ENCODE results near the gene VAV2.
"Not testable (repeated sequence)": the region's sequence is repeated elsewhere in the genome, so short reads cannot be mapped to it uniquely, and the experiment has no call there.

VAV2 gene

DNA sequence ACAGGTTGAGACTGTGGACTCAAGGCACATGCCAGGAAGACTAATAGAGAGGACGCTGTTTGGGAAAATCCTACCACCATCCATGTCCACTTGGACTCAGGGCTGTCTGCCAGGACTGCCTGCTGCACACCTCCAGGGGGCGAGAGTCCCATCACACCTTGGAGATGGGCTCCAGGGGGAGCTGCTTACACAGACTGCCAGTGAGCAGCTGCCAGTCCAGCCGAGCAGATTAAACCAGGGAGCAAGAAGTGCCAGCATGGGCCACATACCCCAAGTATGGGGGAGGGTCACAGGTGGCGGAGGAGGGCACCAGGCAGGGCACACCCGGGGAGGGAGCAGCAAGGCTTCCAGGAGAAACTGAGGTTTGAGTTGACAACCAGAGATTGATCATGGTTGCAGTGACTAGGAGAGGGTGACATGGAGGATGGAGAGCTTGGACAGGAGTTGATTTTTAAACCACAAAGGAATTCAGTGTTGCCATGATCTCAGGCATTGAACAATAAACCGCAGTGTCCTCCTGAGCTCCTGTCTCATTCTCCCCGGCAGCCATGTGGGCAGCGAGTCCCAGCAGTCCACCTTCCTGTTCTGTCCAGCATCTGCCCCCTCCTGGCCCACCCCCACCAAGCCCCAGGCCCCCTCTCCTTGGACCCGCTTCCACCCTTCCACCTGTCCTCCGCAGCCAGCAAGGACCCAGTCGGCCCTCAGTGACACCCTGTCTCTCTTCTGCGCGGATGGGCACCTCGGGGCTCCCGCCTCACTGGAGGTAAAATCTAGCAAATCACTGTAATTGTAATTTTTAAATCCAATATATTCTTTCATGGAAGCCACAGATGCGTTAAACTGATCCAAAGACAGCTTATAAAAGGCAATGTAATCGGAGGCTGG, 3.1 kb upstream of the VAV2 start:
- DNase-seq (ENCODE audit: low read depth): no peak

DNA sequence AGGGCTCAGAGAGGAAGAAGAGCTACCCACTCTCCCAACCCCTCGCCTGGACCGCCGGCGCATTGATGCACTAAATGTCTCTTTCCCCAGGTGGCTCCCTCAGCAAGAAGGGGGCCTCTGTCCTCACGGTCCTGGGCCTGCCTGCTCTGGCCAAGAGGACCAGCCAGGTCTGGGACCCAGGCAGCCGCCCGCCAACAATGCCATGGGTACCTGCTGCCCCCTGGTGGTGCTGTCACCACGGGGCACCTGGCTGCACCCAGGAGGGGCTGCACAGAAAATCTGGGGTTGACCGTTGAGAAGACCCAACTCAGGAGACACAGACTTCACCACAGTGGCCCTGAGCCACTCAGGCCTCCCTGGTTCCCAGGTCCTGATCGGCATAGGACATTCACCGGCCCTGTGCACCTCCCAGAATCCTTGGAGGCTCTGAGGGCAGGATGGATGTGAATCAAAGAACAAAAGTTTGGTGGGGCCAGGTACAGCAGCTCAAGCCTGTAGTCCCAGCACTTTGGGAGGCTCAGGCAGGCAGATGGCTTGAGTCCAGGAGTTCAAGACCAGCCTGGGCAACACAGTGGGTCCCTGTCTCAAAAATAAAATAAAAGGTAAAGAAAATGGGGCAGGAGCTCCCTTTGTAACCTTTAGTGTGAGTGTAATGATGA, 2.4 kb upstream of the VAV2 start:
- no peak for DNase-seq (ENCODE audit: low read depth)

DNA sequence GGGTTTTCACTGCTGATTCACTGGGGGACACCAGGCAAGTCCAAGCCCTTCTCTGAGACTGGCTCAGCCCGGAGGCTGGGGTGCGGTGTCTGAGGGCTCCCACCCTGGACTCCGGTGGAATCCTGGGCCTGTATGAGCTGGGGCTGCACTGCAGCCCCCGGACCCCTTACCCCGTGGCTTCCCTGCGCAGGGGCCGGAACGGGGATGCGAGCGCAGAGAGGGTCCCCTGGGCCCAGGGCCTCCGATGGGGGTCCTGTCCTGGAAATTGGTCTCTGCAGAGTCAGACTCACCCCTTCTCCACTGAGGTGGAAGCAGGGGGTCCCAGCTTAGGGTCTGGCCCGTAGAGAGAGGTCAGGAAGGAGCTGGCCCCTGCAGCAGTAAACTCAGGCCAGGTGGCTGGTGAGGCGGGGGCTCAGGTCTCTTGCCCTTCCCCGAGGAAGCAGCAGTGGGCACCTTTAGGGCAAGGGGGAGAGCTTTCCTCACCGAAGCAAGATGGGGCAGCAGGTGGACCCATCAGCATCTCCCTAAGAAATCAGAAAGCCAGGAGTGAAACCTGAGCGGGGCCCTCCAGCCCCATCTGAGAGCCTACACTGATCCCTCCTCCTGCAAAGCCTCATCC, 1.6 kb upstream of the VAV2 start:
- no peak for DNase-seq (ENCODE audit: low read depth)

DNA sequence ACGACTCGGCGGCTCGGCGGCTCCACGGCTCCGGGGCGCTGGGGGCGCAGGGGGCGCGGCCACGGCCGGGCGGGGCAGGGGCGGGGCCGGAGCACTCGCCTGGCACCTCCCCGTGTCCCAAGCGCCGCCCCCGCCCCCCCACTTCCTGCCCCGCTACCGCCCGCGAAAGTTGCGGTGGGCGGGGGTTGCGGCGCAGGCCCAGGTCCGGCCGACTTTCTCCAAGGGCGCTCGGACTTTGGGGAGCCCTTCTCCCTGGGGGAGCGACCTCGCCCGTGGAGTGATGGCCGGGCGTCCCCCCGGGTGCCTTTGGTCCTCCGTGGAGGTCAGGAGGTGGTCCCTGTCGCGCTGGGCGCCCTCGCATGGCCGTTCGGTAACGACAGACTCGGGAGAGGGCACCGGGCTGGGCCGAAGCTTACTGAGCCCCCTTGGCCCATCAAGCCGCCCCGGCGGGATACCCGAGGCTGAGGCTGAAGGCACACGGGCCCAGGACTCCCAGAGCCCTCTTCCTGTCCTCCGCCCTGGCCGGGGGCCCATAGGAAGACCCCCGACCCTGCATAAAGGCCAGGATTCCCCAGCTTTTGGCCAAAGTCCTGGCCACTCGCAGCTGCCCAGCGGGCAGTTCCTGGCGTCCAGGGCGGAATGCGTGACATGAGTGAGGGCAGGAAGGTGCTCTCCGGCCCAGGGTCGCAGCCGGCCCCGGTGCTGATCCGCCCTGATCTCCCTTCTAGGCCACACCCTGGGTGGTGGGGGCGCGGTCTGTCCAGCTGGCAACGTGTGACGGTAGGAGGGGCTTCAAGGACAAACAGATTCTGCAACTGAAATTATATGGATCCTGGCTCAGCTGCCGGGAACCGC, 883 bp upstream of the VAV2 start:
- peak; percentile 59 for DNase-seq (ENCODE audit: low read depth)

DNA sequence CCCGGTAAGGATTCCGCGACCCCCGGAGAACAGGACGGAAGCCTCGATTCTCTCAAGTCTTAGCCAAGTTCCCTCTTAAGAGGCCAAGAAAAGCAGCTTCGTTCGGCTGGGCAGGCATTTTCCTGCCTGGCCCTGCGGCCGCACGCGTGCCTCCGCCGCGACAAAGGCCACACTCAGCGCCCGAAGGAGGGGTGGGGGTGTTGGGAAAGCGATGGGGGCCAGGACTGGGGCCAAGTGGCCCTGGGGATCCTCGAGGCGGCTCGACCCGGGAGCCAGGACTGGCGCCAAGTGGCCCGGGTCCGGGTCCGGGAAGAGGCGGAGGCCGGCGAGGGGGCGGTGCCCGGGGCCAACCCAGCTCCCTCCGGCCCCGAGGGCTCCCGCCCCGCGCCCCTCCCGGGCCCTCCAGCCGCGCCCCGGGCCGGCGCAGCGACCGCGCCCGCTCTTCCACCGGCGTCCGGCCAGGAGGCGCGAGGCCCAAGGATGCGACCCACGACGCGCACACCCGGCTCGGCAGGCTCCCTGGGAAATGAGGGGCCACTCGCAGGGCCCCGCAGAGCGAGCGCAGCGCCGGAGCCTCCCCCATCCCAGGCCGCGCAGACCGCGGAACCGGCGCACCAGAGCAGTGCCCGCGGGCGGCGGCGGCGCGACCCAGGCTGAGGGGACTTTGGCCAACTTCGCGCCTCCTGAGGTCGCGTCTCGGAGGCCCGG, 756 bp downstream of the VAV2 start:
- DNase-seq (ENCODE audit: low read depth): no peak

DNA sequence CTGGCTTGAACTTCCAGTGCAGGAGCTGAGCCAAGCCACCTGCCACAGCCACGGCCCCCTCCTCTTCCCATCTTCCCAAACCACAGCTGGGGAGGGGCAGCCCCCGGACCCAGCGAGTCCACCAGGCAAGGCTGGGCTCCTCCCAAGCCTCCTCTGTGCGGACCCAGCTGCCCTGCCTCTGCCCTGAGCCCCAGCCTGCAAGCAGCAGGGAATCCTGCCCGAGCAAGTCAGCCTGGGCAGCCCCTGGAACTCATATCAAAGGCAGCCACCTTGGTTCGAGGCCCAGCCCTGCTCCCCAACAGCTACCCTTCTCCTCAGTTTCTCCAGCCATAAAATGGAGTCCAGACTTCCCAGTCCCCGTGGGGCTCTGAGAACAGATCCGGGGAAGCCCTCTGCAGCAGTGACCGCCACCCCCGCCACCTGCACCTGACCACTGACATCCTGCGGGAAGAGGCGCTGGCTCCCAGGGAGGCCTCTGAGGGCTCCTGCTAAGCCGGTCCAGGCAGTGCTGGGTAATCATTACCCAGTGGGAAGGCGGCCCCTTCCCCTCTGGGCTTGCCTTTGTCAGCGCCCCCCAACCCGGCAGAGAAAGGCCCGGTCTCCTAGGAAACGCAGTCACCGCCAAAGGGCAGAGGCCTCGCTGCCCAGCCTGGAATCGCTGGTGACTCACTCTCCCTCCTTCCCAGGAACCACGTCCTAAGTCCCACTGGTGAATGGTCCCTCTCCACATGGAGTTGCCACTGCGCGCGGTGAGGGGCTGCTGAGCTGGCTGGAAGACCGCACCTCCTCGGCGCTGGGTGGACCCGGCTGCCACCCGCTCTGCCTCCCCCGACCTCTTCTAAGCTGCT, 1.5 kb downstream of the VAV2 start:
- DNase-seq (ENCODE audit: low read depth): no peak

DNA sequence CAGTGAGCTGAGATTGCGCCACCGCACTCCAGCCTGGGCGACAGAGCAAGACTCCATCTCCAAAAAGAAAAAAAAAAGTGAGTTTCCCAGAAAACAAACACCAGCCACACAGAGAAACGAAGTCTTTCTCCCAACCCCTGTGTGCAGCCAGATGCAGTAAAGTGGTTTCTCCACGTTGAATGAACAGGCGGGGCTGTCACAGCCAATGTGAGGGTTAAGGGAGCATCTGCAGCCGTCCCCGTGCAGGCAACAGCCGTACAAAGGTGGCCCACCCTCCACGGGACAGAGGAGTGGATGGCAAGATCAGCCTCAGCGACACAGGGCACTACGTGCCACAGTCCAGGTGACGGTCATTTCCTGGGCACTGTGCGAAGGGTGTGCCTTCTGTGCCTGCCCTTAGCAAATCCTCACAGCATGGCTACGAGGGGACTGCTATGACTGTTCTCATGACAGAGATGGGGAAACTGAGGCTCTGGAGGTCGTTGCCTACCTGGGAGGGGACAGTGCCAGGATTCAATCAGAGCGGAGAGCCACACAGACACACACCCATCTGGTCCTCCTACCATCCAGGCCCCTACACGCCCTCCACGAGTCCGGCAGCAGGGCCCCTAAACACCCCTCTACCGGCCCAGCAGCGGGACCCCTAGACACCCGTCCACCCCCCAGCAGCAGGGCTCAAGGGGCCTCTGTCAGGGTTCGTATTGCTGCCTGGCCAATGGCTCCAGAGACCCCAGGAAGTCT, 2.3 kb downstream of the VAV2 start:
- no peak for DNase-seq (ENCODE audit: low read depth)

DNA sequence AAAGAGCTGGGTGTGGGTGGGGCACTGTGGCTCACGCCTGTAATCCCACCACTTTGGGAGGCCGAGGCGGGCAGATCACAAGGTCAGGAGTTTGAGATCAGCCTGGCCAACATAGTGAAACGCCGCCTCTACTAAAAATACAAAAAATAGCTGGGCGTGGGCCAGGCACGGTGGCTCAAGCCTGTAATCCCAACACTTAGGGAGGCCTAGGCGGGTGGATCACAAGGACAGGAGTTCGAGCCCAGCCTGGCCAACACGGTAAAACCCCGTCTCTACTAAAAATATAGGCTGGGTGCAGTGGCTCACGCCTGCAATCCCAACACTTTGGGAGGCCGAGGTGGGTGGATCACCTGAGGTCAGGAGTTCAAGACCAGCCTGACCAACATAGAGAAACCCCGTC, 3.4 kb downstream of the VAV2 start:
- not testable (repeated sequence) for DNase-seq (ENCODE audit: low read depth)

DNA sequence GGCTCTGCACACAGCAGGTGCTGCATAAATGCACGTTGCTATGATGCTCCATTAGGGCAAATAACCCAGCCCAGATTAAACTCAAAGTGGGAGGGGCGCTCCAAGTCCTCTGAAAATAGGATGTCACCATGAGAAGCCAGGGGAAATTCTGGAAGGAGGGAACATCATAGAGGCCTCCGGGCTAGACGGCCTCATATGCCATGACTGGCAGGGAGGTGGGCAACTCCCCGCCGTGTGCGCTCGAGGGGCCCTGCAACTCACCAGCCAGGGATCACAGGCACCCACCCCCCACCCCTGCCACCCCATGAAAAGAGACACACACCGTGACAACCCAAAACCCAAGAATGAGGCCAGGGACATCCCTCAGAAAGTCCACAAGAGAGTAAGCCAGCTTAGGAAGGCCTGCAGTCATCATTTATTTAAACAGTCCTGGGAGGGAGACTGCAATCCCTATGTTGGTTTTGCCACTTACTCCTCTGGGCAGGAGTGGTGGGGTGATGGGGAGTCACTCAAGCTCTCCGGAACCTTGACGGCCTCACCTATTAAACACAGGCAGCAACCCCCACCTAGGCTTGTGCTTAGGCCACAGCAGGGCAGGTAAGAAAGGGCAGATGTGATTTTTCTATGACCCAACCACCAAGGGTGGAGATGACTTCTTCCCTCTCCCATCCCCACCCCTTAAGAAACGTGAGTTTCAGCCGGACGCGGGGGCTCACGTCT, 4.0 kb downstream of the VAV2 start:
- DNase-seq (ENCODE audit: low read depth): no peak

DNA sequence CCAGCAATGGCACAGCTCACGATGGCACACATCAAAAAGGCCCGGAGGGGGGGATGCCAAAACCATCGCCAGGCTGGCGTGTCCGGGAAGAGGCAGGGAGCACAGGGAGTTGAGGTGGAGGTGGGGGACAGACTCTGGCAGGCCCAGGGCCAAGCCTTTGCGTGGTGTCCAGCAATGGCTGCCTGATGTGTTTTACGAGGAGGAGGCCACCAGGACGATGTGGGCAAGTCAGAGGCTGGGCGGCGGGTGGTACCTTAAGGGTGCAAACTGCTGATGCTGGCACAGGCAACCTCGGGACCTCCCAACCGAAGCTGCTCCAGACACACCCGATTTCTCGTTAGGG, 4.7 kb downstream of the VAV2 start:
- no peak for DNase-seq (ENCODE audit: low read depth)

DNA sequence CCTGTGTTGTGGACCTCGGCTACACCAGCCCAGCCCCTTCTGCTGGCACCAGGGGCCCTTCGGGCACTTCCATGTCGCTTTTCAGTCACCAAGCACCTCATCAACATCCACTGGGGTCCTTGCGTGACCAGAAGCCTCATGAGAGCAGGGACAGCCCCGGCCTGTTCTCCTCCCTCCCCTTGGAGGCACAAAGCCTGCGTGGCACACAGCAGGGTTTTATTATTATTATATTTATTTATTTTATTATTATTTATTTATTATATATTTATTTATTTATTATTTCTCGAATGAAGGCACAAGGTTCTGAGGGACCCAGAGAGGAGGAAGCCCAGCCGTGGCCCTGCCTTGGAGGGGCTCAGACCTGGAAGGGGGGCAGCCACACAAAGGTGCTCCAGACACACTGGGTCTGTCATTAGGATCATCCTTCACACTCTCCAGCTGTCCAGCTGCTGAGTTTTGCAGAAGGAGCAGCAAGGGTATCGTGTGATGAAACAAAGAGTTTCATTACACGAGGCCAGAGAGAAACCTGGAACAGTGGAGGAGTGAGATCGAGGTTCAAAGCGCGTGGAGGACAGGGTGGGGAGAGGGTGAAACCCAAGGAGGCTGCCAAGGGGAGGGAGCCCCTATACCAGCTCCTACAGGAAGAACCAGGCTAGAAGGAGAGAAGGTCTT, 5.2 kb downstream of the VAV2 start:
- DNase-seq (ENCODE audit: low read depth): no peak

DNA sequence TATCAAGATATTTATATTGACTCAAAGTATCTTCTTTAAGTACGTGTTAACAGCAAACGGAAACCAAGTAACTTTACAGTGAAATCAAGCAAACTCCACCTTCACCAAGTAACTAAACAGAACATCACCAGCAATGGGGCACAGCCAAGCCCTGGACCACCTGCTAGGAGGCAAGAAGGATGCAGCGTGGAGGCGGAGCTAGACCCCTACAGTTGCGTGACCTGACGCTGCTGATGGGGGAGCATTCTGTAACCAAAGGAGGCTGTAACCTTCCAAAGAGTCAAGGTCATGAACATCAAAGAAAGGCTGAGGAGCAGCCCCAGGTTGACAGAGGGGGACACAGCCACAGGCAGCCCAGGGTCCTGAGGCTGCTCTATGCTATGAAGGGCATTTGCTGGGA, 6.1 kb downstream of the VAV2 start:
- DNase-seq (ENCODE audit: low read depth): no peak

DNA sequence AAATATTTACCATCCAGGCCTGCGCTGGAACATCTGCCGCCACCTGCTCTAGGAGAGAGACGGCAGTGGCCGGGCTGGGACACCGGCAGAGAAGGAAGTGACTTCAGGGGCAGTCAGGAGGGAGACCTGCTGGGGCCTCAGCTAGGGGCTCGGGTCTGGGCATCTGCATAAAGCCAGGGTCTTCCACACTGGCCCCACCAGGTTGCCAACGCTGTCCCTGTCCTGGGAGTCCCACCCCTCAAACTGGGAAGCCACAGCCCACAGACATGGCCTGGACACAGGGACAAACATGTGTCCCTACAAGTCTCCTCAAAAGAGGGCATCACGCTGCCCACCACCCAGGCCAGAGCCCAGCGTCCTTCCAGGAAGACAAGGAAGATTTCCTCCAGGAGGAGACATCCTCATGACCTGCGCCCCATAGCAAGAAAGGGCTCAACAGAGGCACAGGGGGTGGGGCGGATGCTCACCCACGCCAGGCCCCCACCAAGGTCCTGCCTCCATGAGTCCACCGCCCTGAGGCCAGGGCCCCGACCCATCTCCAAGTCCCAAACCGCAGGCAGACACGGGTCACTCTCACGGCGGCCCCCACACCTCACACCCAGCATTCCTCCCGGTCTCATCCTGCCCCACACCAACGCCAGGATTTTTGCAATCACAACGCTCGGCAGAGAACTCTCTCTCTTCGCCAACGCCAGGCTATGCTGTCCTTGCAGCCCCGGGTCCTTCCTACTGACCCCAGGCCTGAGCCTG, 9.0 kb downstream of the VAV2 start:
- no peak for DNase-seq (ENCODE audit: low read depth)

DNA sequence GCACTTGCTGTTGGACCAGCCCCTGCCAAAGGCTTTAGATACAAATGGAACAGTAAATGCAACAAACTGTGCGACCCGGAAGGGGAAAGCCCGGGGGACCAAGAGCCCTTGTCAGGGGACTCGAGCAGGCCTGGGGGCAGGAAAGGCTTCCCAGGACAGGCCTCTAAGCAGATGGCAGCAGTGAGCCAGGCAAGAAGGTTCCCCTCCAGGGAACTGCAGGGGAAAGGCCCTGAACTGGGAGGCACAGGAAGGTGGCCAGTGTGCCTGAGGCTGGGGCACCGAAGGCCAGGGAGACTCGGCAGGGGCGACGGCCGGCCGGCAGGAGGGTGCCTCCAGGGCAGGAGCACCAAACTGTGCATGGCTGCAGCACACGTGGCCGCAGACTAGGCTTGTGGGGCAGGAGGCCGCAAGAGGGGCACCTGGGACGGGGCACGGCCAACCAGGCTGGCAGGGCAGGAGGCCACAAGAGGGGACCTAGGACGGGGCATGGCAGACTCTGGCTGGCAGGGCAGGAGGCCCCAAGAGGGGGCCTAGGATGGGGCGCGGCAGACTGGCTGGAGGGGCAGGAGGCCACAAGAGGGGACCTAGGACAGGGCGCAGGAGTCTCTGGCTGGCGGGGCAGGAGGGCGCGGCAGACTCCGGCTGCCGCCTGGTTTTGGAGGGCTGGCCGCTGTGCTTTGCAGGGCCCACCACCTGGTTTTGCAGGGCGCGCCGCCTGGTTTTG, 10.0 kb downstream of the VAV2 start:
- no peak for DNase-seq (ENCODE audit: low read depth)

DNA sequence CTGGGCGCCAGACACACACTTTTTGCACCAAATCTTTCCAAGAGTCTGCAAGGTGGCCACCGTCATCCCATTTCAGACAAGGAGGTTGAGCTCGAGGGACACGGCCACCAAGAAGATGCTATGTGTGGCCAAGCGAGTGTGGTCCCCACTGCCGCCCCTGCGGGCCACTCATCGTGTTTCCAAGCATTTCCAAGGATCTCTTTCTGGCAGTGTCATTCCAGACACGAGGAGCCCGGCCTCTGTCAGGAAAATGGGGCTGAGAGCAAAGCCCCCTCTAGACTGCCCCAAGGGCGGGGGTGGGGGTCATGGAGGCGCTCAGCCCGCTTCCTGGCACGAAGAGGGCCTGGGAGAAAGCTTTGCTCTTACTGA, 10.6 kb downstream of the VAV2 start:
- no peak for DNase-seq (ENCODE audit: low read depth)

DNA sequence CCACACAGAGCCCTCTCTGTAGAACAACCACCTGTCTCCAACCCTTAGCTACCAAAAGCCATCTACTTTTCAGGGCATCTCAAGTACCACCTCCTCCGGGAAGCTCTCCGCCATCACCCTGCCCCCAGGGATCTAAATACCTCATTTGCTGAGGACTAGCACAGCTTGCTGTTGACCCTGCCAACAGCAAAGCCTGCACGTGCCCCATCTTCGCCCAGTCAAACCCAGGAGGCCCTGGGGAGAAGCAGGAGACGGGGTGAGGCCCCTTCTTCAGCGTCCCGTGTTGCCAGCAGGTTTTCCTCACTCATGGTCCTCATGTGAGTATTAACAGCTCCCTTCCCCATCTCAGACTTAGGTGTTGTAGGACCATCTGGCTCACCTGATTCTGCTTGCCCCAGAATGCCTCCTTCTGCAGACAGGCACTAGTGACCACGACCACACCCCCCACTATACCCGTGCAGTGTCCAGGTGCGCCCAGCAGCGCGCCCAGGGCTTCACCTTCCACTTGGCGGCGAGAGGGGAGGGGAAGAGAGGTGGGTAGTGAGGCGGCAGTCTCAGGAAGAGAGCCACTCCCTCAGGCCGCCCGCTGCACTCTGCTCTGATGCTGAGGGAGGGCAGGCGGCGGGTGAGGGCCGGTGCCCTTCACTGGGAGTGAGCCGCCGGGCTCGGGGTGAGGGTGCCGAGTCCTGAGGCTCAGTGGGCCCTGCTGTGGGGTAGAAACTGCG, 11.1 kb downstream of the VAV2 start:
- no peak for DNase-seq (ENCODE audit: low read depth)

Data from GM04503 (cell line).